Astrocyte of the spinal cord (primary cell): ENCODE measurements around the gene PPARD.

ENCODE experiments used
- DNase-seq: peaks from one replicate; pipeline ENCODE4 v3.0.0; 2011; ENCODE audit warnings: low read depth, low spot score
- H3K4me3 ChIP-seq: 2 replicates; pipeline ENCODE4 v1.5.1; 2011; ENCODE audit warnings: low read depth, mild to moderate bottlenecking, low read length, moderate library complexity
- in situ Hi-C: cut with HindIII; loops from 2 replicates; pipeline ENCODE4 v1.10.0; 2017; ENCODE audit warnings: low sequenced_read_pairs
- TF ChIP-seq, protein P1 (sequence below): IDR thresholded peaks from 2 replicates; pipeline ENCODE4 v1.5.1; 2012; ENCODE audit warnings: low read depth, mild to moderate bottlenecking, low read length, inconsistent platforms

Gene PPARD

DNA sequence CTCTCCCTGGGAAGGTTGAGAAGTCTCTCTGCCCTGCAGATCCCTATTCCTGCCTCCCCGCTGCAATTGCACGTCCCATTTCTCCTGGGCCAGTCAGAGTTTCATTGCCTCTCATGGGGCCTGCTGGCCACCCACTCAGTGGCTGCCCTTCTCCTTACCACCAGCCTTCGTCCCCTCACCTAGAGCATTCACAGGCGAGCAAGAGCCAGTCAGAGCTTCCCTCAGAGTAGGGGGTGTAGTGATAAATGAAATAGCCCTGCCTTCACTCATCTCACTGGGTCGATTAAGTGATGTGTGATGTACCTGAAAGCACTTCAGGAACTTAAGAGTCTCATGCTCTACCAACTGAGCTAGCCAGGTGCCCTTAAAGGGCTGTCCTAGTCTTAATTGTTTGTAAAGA is 57.8 kb downstream of the PPARD start:
- TF ChIP-seq, protein P1, sequence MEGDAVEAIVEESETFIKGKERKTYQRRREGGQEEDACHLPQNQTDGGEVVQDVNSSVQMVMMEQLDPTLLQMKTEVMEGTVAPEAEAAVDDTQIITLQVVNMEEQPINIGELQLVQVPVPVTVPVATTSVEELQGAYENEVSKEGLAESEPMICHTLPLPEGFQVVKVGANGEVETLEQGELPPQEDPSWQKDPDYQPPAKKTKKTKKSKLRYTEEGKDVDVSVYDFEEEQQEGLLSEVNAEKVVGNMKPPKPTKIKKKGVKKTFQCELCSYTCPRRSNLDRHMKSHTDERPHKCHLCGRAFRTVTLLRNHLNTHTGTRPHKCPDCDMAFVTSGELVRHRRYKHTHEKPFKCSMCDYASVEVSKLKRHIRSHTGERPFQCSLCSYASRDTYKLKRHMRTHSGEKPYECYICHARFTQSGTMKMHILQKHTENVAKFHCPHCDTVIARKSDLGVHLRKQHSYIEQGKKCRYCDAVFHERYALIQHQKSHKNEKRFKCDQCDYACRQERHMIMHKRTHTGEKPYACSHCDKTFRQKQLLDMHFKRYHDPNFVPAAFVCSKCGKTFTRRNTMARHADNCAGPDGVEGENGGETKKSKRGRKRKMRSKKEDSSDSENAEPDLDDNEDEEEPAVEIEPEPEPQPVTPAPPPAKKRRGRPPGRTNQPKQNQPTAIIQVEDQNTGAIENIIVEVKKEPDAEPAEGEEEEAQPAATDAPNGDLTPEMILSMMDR = no peak
- in situ Hi-C loops = no loop called here
- DNase-seq = no peak
- H3K4me3 ChIP-seq = no peak overlapping the region

DNA sequence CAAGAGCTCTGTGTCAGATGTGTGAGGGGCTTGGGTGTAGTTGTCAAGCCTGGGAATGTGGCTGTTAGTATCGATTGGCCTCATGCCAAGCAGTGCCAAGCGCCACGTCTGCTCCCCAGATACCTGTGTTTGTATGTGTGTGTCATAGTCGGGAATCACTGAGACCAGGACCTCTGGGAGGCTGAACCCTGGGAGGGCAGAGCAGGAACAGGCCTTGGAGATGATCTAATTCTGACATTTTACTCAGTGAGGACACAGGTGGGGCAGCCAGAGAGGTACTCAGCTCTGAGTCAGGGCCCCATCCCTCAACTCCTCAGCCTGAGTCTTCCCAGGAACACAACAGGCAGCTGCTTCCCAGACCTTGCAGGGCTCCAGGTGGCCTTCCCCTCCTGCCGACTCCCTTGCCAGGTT is 58.5 kb downstream of the PPARD start:
- TF ChIP-seq, protein P1 = no peak
- in situ Hi-C loops = no loop called here
- H3K4me3 ChIP-seq = no peak overlapping the region
- DNase-seq = no peak

DNA sequence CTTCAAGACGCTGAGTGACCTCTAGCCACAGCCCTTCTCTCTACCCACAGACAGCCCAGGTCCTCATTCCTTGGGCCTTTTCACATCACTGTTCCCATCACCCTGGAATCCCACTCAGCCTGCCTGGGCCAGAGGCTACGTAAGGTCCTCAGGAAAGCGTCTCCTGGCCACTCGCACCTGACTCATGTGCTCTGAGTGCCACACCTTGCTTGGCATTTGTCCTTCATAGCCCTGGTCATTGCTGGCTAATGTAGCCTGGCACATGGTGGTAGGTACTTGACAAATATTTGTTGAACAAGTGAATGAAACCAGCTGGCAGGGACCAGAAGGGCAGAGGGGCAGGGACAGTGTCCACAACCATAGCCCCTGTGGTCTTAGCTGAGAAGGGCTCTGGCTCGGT is 59.2 kb downstream of the PPARD start:
- no peak overlapping the region for H3K4me3 ChIP-seq
- TF ChIP-seq, protein P1 = no peak
- no peak for DNase-seq
- in situ Hi-C loops = no loop called here

DNA sequence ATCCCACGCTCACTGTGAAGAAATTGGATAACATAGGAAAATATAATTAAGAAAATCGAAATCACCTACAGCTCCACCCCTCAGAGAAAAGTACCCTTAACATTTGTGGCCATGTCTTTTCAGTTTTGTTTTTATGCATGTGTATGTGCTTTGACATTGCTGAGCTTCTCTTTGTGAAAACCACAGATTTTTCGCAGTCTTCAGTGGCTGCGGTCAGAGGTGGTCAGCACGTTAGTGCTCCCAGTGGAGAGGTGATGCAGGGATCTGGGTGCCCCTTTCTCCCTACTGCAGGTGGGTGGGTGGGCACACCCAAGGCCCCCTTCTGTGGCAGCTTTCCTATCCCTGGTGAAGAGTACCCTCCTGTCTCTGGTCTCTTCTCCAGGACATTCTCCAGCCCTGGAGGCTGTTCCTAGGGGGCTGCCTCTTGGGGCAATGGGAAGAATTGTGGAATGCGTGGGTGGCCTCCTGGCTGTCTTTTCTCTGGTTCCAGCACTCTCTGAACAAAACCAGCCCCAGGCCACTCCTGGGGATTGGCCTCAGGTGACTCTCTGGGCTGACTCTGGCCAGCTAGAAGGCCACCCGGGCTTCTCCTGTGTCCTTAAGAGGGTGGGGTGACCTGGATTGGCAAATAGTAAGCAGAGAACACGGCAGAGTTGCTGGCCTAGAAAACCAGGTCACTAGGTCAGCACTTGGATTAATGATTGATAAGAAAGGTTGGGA is 59.9 kb downstream of the PPARD start:
- TF ChIP-seq, protein P1 = no peak
- no peak overlapping the region for H3K4me3 ChIP-seq
- DNase-seq = no peak
- in situ Hi-C loops = no loop called here

DNA sequence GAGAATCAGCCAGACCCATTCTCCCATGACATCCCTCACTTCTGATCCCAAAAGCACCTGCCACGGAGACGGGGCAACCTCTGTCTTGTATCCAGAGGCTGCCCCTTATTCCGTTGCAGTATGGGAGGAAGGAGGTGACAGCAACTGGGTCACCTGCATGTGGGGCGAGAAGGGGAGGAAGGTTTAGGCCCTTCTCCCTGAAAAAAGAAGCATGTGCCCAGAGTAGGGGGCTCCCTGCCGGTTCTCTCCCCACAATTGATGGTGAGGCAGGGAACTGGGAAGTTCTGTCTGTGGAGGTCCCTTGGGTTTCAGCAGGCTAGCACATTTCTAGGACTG is 60.5 kb downstream of the PPARD start:
- TF ChIP-seq, protein P1 = no peak
- no peak overlapping the region for H3K4me3 ChIP-seq
- in situ Hi-C loops = no loop called here
- DNase-seq = no peak

DNA sequence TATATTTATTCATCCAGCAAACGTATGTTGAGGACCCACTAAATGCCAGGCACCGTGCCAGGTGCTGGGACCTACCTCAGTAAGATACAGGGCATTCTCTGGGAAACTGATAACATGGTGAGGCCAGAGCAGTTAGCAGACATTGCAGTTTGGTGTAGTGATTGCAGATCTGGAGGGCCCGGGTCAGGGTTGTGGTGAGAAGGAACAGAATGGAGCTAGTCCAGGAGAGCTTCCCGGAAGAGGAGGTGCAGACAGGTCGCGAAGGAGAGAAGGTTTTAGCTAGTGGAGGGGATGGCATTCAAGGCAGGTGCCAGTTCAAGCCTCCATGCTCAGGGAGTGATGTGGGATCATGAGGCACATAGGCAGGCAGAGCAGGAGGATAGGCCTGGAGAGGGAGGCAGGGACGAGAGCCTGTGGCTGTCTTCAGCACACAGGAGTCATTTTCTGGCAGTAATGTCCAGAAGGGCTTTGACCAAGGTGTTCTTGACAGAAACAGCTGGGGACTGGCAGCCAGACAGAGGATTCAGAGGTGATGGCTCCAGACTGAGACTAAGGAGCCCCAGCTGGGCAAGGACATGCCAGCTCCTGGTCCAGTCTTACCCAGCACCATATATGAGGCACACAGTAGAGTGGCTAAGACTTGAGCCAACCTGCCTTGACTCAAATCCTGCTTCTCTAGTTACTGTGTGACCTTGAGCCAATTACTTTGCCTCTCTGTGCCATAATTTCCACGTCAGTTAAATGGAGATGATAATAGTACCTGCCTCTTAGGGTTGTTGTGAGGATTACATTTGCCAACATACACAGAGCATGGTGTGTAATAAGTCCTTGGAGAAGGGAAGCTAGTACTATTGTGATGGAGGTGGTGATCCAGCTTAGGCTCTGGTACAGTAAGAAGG is 61.4 kb downstream of the PPARD start:
- DNase-seq = no peak
- no peak overlapping the region for H3K4me3 ChIP-seq
- TF ChIP-seq, protein P1 = no peak
- in situ Hi-C loops = no loop called here
